Measurements from ENCODE around the gene ACTRT3.

- TF ChIP-seq, protein P1, sequence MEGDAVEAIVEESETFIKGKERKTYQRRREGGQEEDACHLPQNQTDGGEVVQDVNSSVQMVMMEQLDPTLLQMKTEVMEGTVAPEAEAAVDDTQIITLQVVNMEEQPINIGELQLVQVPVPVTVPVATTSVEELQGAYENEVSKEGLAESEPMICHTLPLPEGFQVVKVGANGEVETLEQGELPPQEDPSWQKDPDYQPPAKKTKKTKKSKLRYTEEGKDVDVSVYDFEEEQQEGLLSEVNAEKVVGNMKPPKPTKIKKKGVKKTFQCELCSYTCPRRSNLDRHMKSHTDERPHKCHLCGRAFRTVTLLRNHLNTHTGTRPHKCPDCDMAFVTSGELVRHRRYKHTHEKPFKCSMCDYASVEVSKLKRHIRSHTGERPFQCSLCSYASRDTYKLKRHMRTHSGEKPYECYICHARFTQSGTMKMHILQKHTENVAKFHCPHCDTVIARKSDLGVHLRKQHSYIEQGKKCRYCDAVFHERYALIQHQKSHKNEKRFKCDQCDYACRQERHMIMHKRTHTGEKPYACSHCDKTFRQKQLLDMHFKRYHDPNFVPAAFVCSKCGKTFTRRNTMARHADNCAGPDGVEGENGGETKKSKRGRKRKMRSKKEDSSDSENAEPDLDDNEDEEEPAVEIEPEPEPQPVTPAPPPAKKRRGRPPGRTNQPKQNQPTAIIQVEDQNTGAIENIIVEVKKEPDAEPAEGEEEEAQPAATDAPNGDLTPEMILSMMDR (IDR thresholded peaks at IDR 0.05; ENCODE audit: low read depth, low read length), result no peak
- no peak for TF ChIP-seq EZH2phosphoT487 (IDR thresholded peaks at IDR 0.05; ENCODE audit: low read depth)
These were observed 12.0 kb upstream of the ACTRT3 start for GRCh38 chr3:169781209-169781855.

Measured in OCI-LY3 (cell line).